SU-DHL-6 (cell line): Measurements from ENCODE around the gene MFAP3L.

Source experiments
- CTCF ChIP-seq: fragments of 200-600 bp; sonication (generic); IDR thresholded peaks from one replicate; pipeline ENCODE4 v1.5.1; 2017; ENCODE audit warnings: antibody characterized with exemption, mild to moderate bottlenecking, low read length, moderate library complexity; ENCODE audit not compliant: insufficient read depth, poor library complexity, severe bottlenecking
- EZH2phosphoT487 ChIP-seq: fragments of 200-600 bp; sonication (generic), shearing (Covaris generic); conservative IDR thresholded peaks from 2 replicates; pipeline ENCODE4 v1.6.1; 2018; ENCODE audit warnings: mild to moderate bottlenecking, antibody characterized with exemption, low read length, moderate library complexity, mixed read lengths

GRCh38 chr4:170005472-170005871 is 20.7 kb downstream of the MFAP3L start:
- TF ChIP-seq CTCF: no peak
- no peak for TF ChIP-seq EZH2phosphoT487
